NCI-H1436 (cell line): Measurements from ENCODE around the gene ALX4.

Experiments used
- DNase-seq: peaks from one replicate; lab custom pipeline; 2025; lab: John Stamatoyannopoulos, UW

Gene ALX4

GRCh38 chr11:44335052-44335760 is 25.3 kb upstream of the ALX4 start:
- DNase-seq: no peak

- no peak for DNase-seq
These were observed 24.5 kb upstream of the ALX4 start for GRCh38 chr11:44334356-44335004.

GRCh38 chr11:44333271-44334218 is 23.6 kb upstream of the ALX4 start:
- no peak for DNase-seq

- DNase-seq: no peak
These were observed 22.7 kb upstream of the ALX4 start for GRCh38 chr11:44332665-44333064.

- DNase-seq: no peak
These were observed 19.7 kb upstream of the ALX4 start for GRCh38 chr11:44329472-44330230.

- no peak for DNase-seq
These were observed 18.3 kb upstream of the ALX4 start for GRCh38 chr11:44328138-44328660.

- DNase-seq: no peak
These were observed 17.8 kb upstream of the ALX4 start for GRCh38 chr11:44327730-44328129.

GRCh38 chr11:44326615-44327475 is 16.9 kb upstream of the ALX4 start:
- peak; percentile 19 for DNase-seq

GRCh38 chr11:44325698-44326097 is 15.8 kb upstream of the ALX4 start:
- DNase-seq: no peak

GRCh38 chr11:44324749-44325525 is 15.0 kb upstream of the ALX4 start:
- DNase-seq: peak; percentile 21

GRCh38 chr11:44324222-44324621 is 14.3 kb upstream of the ALX4 start:
- no peak for DNase-seq

- no peak for DNase-seq
These were observed 12.3 kb upstream of the ALX4 start for GRCh38 chr11:44322243-44322642.

- DNase-seq: no peak
These were observed 11.1 kb upstream of the ALX4 start for GRCh38 chr11:44321059-44321458.

- no peak for DNase-seq
These were observed 10.5 kb upstream of the ALX4 start for GRCh38 chr11:44320289-44320973.

- no peak for DNase-seq
These were observed 9.8 kb upstream of the ALX4 start for GRCh38 chr11:44319552-44320288.

GRCh38 chr11:44319170-44319551 is 9.2 kb upstream of the ALX4 start:
- DNase-seq: no peak

GRCh38 chr11:44318369-44318768 is 8.4 kb upstream of the ALX4 start:
- no peak for DNase-seq

GRCh38 chr11:44316659-44317240 is 6.8 kb upstream of the ALX4 start:
- peak; percentile 67 for DNase-seq
